OCI-LY1 (cell line): ENCODE data around the gene FGG.

Experiments used
- H2AFZ ChIP-seq: fragments of 200-600 bp; sonication (generic), shearing (Covaris generic); 2 replicates; pipeline ENCODE4 v1.6.0; 2014; ENCODE audit warnings: antibody characterized with exemption, mild to moderate bottlenecking, low read length
- H3F3A ChIP-seq: fragments of 200-600 bp; sonication (generic), shearing (Covaris generic); 2 replicates; pipeline ENCODE4 v1.6.0; 2014; ENCODE audit warnings: mild to moderate bottlenecking, antibody characterized with exemption, low read length, moderate library complexity; ENCODE audit not compliant: insufficient read depth
- H3K27ac ChIP-seq: fragments of 200-600 bp; sonication (generic); 2 replicates; pipeline ENCODE4 v1.5.1; 2014; ENCODE audit warnings: low read length, mixed run types, mild to moderate bottlenecking, low read depth; ENCODE audit not compliant: poor library complexity, severe bottlenecking
- H3K27me3 ChIP-seq: fragments of 200-600 bp; sonication (generic); 2 replicates; pipeline ENCODE4 v1.6.0; 2014; ENCODE audit warnings: antibody characterized with exemption, mild to moderate bottlenecking, low read length, moderate library complexity; ENCODE audit not compliant: insufficient read depth
- H3K36me3 ChIP-seq: fragments of 200-600 bp; sonication (generic); 2 replicates; pipeline ENCODE4 v1.6.1; 2014; ENCODE audit warnings: mild to moderate bottlenecking, antibody characterized with exemption, low read length, moderate library complexity, mixed read lengths; ENCODE audit not compliant: insufficient read depth
- H3K4me1 ChIP-seq: fragments of 200-600 bp; sonication (generic); 2 replicates; pipeline ENCODE4 v1.5.1; 2014; ENCODE audit warnings: mild to moderate bottlenecking, low read length, moderate library complexity; ENCODE audit not compliant: insufficient read depth, severe bottlenecking
- H3K4me2 ChIP-seq: fragments of 200-600 bp; sonication (generic), shearing (Covaris generic); 2 replicates; pipeline ENCODE4 v1.6.1; 2014; ENCODE audit warnings: low read length
- H3K4me3 ChIP-seq: fragments of 200-600 bp; sonication (generic); 2 replicates; pipeline ENCODE4 v1.5.1; 2014; ENCODE audit warnings: low read length, low read depth, mild to moderate bottlenecking, mixed read lengths; ENCODE audit not compliant: poor library complexity, severe bottlenecking
- H3K79me2 ChIP-seq: fragments of 200-600 bp; shearing (Covaris generic); 2 replicates; pipeline ENCODE4 v1.6.1; 2016; ENCODE audit warnings: mixed run types, low read length, mixed read lengths; ENCODE audit not compliant: insufficient read depth
- H3K9ac ChIP-seq: fragments of 200-600 bp; sonication (generic), shearing (Covaris generic); 2 replicates; pipeline ENCODE4 v1.6.1; 2014; ENCODE audit warnings: mild to moderate bottlenecking, low read length, mixed read lengths
- H3K9me2 ChIP-seq: fragments of 200-600 bp; sonication (generic), shearing (Covaris generic); 2 replicates; pipeline ENCODE4 v1.6.1; 2014; ENCODE audit warnings: low read depth, mild to moderate bottlenecking, low read length, mixed read lengths
- H3K9me3 ChIP-seq: fragments of 200-600 bp; shearing (Covaris generic); 2 replicates; pipeline ENCODE4 v1.6.1; 2014; ENCODE audit warnings: low read length, mixed read lengths
- H4K20me1 ChIP-seq: fragments of 200-600 bp; sonication (generic), shearing (Covaris generic); 2 replicates; pipeline ENCODE4 v1.6.0; 2016; ENCODE audit warnings: mild to moderate bottlenecking, low read length; ENCODE audit not compliant: insufficient read depth
- EZH2 ChIP-seq: fragments of 200-600 bp; sonication (generic), shearing (Covaris generic); IDR thresholded peaks from 2 replicates; pipeline ENCODE4 v1.8.0; 2017; ENCODE audit warnings: borderline replicate concordance, mixed run types, mild to moderate bottlenecking, antibody characterized with exemption, low read length, moderate library complexity, mixed read lengths
- TF ChIP-seq, protein P1 (sequence below): fragments of 200-600 bp; sonication (generic), shearing (Covaris generic); IDR thresholded peaks from 2 replicates; pipeline ENCODE4 v1.5.1; 2017; ENCODE audit warnings: mild to moderate bottlenecking, antibody characterized with exemption, low read length, moderate library complexity, mixed read lengths

FGG gene

DNA sequence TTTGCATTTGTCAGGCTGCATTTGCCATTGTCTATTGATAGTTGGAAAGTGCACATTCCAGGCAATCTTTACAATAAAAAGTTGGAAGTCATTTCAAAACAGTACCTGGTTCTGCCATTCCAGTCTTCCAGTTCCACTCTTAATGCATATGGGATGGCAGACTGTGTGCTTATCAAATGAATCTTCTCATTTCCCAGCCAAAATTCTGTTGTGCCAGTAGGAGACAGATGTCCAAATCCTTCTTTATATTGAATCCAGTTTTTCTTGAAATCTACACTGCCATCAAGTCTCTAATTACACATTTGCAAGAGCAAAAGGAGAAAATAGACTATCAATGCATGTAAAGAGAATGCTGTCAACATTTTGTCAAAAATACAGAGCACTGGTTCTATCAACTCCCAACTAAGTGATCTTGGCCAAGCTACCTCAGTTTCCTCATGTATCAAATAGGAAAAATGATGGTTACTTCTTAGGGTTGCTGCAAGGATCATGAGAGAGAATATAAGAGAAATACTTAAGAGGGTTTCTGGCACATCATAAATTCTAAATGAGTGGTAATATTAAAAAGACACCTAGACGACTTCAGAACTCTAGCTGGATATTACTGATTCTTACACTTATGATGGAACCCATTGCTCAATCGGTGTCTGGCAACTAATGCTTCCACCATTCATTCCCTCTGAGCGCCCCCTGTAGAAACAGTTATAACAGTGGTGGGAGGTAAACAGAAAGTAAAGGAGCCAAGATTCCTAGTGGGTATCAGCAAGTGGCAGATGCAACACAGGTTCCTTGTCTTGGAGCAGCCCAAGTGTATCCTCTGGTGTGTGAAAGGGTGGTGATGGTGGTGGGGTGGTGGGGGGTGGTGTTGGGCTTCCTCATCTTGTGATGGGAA lies 3.8 kb downstream of the FGG start:
- Histone ChIP-seq H3K4me1 (no peaks in the 10 kb centered on the region), H2AFZ (no peak overlapping the region), H3K9me2 (no peaks in the 10 kb centered on the region), H3K4me3 (no peak overlapping the region), H3K36me3 (no peaks in the 10 kb centered on the region), H3K79me2 (no peaks in the 10 kb centered on the region), H3K27me3 (no peaks in the 10 kb centered on the region), H3K9ac (no peak overlapping the region), H3K9me3 (no peaks in the 10 kb centered on the region), H4K20me1 (no peaks in the 10 kb centered on the region), H3K4me2 (no peak overlapping the region), H3K27ac (no peak overlapping the region), H3F3A (no peaks in the 10 kb centered on the region)
- TF ChIP-seq, protein P1, sequence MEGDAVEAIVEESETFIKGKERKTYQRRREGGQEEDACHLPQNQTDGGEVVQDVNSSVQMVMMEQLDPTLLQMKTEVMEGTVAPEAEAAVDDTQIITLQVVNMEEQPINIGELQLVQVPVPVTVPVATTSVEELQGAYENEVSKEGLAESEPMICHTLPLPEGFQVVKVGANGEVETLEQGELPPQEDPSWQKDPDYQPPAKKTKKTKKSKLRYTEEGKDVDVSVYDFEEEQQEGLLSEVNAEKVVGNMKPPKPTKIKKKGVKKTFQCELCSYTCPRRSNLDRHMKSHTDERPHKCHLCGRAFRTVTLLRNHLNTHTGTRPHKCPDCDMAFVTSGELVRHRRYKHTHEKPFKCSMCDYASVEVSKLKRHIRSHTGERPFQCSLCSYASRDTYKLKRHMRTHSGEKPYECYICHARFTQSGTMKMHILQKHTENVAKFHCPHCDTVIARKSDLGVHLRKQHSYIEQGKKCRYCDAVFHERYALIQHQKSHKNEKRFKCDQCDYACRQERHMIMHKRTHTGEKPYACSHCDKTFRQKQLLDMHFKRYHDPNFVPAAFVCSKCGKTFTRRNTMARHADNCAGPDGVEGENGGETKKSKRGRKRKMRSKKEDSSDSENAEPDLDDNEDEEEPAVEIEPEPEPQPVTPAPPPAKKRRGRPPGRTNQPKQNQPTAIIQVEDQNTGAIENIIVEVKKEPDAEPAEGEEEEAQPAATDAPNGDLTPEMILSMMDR = no peak
- TF ChIP-seq EZH2 = no peak

DNA sequence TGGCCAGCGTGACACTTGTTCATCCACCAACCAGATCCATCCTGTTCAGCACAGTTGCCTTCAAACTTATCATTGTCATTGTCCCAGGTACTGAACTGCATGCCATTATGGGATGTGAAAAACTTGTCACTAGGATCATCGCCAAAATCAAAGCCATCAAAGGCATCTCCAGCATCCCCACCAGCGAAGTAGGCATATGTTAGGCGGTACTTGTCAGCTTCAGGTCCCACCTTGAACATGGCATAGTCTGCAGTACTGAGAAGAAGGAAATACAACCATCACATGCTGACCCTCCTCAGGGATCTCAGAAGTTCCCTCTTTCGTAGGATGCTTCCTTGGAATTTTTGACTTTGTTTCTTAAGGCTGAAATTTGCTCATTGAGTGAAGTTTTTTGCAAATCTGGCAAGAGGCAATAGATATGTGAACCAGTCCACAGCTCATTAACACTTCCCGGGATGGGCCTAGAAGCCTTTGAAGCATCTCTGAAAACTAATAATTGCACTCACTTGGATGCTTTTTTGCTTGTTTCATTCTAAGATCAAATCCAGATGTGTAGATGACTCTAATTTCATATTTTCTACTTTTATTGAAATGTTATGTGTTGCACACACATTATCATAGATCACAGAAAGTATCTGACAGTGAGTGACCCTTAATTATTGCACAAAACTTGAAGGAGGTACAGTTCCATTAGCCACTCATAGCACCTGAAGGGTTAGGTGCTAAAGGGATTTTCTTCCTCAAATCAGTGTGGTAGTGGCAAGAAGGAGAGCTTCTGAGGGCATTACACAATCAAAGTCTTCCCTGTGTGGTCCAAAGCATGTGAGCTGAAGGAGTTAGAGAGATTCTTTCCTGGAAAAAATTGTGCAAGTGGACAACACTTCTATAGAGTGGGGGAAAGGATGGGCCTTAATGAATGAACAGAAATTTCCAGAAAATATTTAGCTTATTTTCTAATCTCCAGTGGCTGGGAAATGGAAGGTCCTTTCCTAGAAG lies 5.4 kb downstream of the FGG start:
- no peak overlapping the region for H3K27ac ChIP-seq
- no peak overlapping the region for H3K9ac ChIP-seq
- no peaks in the 10 kb centered on the region for H3F3A ChIP-seq
- no peaks in the 10 kb centered on the region for H3K36me3 ChIP-seq
- H3K9me3 ChIP-seq = no peaks in the 10 kb centered on the region
- H3K79me2 ChIP-seq = no peaks in the 10 kb centered on the region
- no peak overlapping the region for H3K4me2 ChIP-seq
- H3K4me1 ChIP-seq = no peaks in the 10 kb centered on the region
- H3K4me3 ChIP-seq = no peak overlapping the region
- no peaks in the 10 kb centered on the region for H4K20me1 ChIP-seq
- no peaks in the 10 kb centered on the region for H3K27me3 ChIP-seq
- no peak overlapping the region for H2AFZ ChIP-seq
- no peaks in the 10 kb centered on the region for H3K9me2 ChIP-seq
- TF ChIP-seq, protein P1 = no peak
- TF ChIP-seq EZH2 = no peak

DNA sequence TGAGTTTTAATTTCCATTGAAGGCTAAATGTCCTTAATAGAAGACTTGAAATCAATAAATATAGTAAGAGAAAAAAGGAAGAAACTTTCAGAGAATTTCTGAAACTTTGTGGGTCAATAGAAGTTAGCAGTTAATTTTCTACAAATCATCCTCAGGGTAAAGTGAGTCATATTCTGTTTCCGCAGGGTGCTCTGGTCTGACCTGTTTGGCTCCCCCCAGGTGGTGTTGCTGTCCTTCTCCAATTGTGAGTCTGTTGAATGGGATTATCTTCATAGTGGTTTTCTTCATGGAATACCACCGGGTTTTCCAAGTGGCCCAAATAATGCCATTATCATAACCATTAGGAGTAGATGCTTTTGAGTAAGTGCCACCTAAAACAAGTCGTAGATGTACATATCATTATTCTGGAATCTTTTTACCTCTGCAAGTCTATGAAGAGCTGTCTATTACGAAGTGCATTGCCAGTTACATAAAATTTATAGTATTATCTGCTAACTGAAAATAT lies 7.7 kb downstream of the FGG start:
- H3K36me3 ChIP-seq = no peaks in the 10 kb centered on the region
- no peaks in the 10 kb centered on the region for H3K4me1 ChIP-seq
- H3K27me3 ChIP-seq = no peaks in the 10 kb centered on the region
- no peaks in the 10 kb centered on the region for H3K9me2 ChIP-seq
- no peak overlapping the region for H3K9ac ChIP-seq
- no peak overlapping the region for H3K4me2 ChIP-seq
- no peak overlapping the region for H3K27ac ChIP-seq
- H4K20me1 ChIP-seq = no peaks in the 10 kb centered on the region
- H3K79me2 ChIP-seq = no peaks in the 10 kb centered on the region
- no peaks in the 10 kb centered on the region for H3F3A ChIP-seq
- H3K4me3 ChIP-seq = no peak overlapping the region
- TF ChIP-seq, protein P1 = no peak
- TF ChIP-seq EZH2 = no peak
- no peaks in the 10 kb centered on the region for H3K9me3 ChIP-seq
- H2AFZ ChIP-seq = no peak overlapping the region
